ACC112 (cell line): ENCODE results near the gene GNAZ.

ENCODE experiments used
- H2AFZ ChIP-seq: fragments of 200-600 bp; sonication (generic); one replicate; pipeline ENCODE4 v1.6.0; 2017; ENCODE audit warnings: antibody characterized with exemption, low read length; ENCODE audit not compliant: unreplicated experiment
- H3K27ac ChIP-seq: fragments of 200-600 bp; sonication (generic); 2 replicates; pipeline ENCODE4 v1.5.1; 2014; ENCODE audit warnings: low read depth, mild to moderate bottlenecking, antibody characterized with exemption, low read length, moderate library complexity
- H3K27me3 ChIP-seq: fragments of 200-600 bp; sonication (generic); 2 replicates; pipeline ENCODE4 v1.6.1; 2014; ENCODE audit warnings: mild to moderate bottlenecking, antibody characterized with exemption, low read length, moderate library complexity, mixed read lengths; ENCODE audit not compliant: insufficient read depth
- H3K36me3 ChIP-seq: fragments of 200-600 bp; sonication (generic); 2 replicates; pipeline ENCODE4 v1.6.1; 2016; ENCODE audit warnings: mild to moderate bottlenecking, antibody characterized with exemption, low read length, moderate library complexity, mixed read lengths; ENCODE audit not compliant: insufficient read depth
- H3K4me1 ChIP-seq: fragments of 200-600 bp; sonication (generic); one replicate; pipeline ENCODE4 v1.6.1; 2016; ENCODE audit warnings: low read length, mixed read lengths; ENCODE audit not compliant: insufficient read depth, unreplicated experiment, control insufficient read depth
- H3K4me3 ChIP-seq: fragments of 200-600 bp; sonication (generic); 2 replicates; pipeline ENCODE4 v1.5.1; 2014; ENCODE audit warnings: mild to moderate bottlenecking, low read depth, low read length
- H3K79me2 ChIP-seq: fragments of 200-600 bp; sonication (generic); one replicate; pipeline ENCODE4 v1.6.0; 2016; ENCODE audit warnings: low read length; ENCODE audit not compliant: control insufficient read depth, unreplicated experiment, insufficient read depth

Gene GNAZ

DNA sequence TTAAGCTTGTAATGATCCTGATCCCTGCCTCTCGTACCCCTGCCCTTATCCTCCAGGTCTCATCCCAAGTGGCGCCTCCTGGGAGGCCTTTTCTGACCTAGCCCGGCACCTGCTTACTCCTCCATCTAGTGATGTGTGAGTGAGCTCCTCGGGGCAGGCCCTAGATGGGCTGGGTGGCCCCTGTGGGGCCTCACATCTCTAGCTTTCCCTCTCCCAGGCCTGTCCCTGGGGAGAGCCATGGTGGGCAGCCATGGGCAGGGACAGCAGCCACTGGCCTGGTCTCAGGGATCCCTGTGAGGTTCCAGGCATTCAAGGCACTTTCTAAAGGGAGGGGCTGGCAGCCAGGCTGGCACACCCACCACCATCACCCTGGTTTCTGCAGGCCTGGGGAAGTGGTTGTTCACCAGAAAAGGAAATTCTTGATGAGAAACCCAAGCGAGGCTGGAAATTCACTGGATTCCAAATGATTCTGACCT lies 27.9 kb downstream of the GNAZ start:
- H3K4me3 ChIP-seq, result no peak overlapping the region
- H3K4me1 ChIP-seq, result no peaks in the 10 kb centered on the region
- no peak overlapping the region for H2AFZ ChIP-seq
- H3K36me3 ChIP-seq, result no peaks in the 10 kb centered on the region
- no peak overlapping the region for H3K27ac ChIP-seq
- no peaks in the 10 kb centered on the region for H3K79me2 ChIP-seq
- no peaks in the 10 kb centered on the region for H3K27me3 ChIP-seq

DNA sequence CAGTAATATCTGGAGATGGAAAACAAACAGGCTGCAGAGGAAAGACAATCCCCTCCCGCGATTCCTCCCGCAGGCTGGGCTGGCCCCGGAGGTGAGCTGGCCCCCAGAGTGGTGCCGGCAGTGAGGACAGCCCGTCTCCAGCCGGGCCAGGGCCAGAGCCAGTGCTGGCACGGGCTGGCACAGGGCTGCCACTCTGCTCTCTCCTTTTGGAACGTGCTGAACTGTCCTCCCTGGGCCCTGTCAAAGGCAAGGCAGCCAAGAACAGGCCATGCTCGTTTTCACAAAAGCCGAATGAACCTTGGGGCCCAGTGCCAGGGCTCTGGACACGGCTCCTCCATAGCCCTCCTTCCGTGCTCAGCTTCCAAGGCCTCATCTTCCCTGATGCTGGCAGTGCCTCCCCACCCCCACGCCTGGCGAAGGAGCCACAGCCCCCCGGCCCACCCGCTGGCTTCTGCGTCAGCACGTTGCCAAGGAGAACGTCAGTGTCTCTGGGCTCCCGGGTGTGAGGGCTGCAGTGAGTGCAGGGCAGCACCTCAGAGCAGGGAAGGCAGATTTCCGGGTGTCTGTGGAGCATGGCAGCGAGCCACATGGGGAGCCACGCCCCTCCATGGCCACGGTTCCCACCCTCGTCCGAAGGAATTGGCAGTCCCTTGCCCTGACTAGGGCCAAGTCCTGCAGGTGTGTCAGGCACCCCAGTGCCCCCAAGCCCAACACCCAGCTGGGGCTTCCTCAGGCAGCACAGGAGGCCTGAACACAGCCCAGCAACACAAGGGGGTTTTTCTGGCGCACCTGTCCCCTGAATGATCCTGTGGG lies 28.6 kb downstream of the GNAZ start:
- no peak overlapping the region for H2AFZ ChIP-seq
- no peaks in the 10 kb centered on the region for H3K4me1 ChIP-seq
- no peaks in the 10 kb centered on the region for H3K27me3 ChIP-seq
- H3K36me3 ChIP-seq, result no peaks in the 10 kb centered on the region
- no peak overlapping the region for H3K27ac ChIP-seq
- no peaks in the 10 kb centered on the region for H3K79me2 ChIP-seq
- no peak overlapping the region for H3K4me3 ChIP-seq

DNA sequence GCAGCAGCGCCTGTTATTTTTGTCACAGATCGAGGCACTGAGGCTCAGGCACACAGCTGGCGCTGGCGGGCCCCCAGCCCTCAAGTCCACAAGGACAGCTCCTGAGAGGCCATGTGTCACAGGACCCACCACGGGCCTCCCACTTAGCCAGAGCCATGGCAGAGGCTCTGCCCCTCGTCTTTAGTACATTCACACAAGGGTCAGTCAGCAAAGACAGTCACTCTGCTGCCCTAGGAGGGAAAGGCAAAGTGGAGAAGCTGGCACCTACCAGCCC lies 29.1 kb downstream of the GNAZ start:
- Histone ChIP-seq H2AFZ (no peak overlapping the region), H3K4me1 (no peaks in the 10 kb centered on the region), H3K36me3 (no peaks in the 10 kb centered on the region), H3K27me3 (no peaks in the 10 kb centered on the region), H3K4me3 (no peak overlapping the region), H3K79me2 (no peaks in the 10 kb centered on the region), H3K27ac (no peak overlapping the region)

DNA sequence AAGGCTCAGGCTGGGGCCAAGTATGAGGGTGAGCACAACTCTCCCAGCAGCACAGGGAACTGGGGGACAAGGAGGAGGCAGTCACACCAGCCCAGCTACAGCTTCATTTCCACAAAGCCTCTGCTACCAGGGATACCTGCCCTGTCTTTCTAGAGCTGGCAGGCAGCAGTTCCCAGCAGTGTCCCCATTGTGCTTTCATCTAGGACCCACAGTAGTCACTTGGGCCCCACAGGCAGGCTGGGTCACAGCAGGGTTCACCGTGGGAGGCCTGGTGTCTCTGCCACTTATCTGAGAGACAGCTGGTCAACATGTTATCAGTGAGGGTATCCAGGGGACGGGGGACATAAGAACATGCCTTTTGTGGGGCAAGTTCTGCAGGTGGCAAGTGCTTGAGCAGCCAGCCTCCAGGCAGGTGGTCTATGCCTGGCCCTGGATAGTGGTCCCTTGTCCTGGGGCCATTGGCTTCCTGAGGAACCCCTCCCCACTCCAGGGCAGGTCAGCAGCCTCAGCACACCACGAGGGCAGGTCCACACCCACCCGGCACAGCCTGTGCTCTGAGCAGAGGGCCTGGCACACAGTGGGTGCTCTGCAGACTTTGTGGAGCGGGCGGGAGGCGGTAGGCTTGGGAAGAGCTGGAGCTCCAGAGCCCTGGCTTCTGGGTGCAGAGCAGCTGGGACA lies 29.9 kb downstream of the GNAZ start:
- no peaks in the 10 kb centered on the region for H3K36me3 ChIP-seq

DNA sequence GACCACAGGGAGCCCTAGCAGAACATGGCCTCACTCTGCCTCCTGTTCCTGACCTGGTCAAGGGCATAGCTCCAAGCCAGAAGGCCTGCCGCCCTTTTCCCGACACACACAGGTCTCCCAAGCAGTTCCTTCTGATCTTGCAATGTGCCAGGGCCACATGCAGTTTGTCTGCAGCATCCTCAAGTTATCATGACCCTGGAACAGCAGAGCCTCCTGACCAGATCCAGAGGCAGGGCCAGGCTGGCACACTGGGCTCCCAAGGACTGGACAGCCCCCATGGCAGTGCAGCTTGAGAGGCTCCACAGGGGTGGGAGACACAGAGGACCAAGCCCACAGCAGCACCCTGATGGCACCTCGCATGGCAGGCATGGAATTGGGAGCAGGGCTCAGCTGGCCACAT lies 31.2 kb downstream of the GNAZ start:
- Histone ChIP-seq H3K27me3 (no peaks in the 10 kb centered on the region), H3K27ac (no peak overlapping the region), H3K4me3 (no peak overlapping the region)

More for the DNA sequence above, 29.9 kb downstream of the GNAZ start:
- H3K4me1 ChIP-seq, result no peaks in the 10 kb centered on the region
- H3K27ac ChIP-seq, result no peak overlapping the region
- H3K4me3 ChIP-seq, result no peak overlapping the region
- H3K27me3 ChIP-seq, result no peaks in the 10 kb centered on the region
- no peak overlapping the region for H2AFZ ChIP-seq
- H3K79me2 ChIP-seq, result no peaks in the 10 kb centered on the region

DNA sequence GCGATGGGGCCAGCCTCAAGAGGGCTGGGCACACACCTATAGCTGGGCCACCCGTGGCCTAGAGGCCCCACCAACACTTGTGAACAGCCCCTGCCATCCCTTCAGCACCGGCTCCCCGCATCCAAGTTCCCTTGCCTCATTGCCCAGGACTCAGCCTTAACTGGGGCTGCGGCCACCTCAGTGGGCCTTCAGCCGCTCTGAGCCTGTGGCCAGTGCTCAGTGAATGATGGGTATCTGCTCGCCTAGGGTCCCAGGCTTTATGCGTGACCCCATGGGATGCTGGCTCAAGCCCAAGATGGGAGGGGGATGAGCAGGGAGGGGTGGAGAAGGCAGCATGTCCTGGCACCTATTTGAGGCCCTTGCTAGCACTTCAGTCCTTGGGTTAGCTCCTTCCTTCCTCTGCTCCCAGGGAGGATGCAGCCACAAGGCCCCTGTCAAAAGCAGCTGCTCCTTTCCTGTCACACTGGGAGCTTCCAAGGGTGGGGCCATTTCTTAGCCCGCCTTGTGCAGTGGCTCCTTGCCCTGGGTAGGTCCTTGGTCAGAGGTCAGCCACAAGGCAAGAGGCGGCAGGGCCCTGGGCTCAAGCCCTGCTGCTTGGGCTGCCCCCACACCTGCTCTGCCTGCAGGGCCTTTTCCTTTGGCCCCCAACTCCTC lies 31.8 kb downstream of the GNAZ start:
- Histone ChIP-seq H3K36me3 (no peaks in the 10 kb centered on the region), H3K27me3 (no peaks in the 10 kb centered on the region), H3K4me3 (no peak overlapping the region), H3K27ac (no peak overlapping the region), H3K79me2 (no peaks in the 10 kb centered on the region), H2AFZ (no peak overlapping the region), H3K4me1 (no peaks in the 10 kb centered on the region)

More for the DNA sequence above, 31.2 kb downstream of the GNAZ start:
- Histone ChIP-seq H3K79me2 (no peaks in the 10 kb centered on the region), H3K4me1 (no peaks in the 10 kb centered on the region), H2AFZ (no peak overlapping the region), H3K36me3 (no peaks in the 10 kb centered on the region)

DNA sequence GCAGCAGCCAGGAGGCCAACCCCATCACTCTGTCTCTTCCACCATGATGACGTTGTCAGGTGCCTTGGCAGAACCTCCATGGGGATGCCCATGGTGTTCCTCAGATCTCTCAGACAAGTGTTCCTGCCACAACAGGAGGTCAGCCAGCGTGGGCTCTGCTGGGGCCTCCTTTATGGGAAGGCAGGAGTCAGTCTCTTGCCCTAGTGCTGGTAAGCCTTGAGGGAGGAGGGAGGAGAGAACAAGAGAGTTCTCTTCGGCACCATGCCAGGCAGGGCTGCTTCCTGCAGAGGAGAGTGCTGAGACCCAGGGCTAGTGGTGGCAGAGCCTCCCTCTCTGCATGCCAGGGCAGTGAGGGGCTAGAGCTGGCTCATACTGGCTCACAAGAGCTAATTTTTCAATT lies 32.5 kb downstream of the GNAZ start:
- H2AFZ ChIP-seq, result no peak overlapping the region
- H3K36me3 ChIP-seq, result no peaks in the 10 kb centered on the region

DNA sequence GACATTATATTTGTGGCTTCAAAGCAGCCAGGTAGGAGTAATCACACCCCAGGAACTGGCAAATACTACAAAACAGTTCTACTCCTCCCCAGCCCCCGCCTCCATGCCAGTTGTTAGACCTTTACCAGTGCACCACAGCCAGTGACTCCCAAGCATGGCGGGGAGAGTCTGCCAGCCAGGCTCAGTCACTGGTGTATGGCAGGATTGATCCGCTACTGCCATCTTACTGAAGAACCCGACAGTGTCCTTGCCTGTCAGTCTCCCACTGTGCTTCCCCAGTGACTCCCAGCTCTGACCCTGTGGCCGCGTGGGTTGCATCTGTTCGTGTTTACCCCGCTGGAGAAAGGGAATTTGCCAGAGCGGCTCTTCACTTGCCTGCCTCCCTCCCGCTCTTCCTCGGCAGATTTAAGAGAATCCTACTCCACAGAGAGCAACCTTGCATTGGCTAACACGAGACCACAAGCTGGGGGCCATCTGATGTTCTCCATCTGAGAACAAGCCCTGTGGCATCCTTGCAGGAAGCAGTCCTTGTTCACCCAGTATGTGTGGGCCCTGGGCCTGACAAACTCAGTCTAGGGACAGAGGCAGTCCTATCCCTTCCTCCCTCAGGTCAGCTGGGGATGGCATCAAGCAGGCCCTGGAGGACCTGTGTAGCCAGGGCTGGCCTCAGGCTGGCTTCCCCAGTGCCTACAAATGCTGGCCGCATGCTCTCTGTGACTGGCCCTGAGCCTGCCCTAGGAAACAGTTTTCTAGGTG lies 33.1 kb downstream of the GNAZ start:
- Histone ChIP-seq H3K27ac (no peak overlapping the region), H3K36me3 (no peaks in the 10 kb centered on the region), H3K79me2 (no peaks in the 10 kb centered on the region), H3K4me1 (no peaks in the 10 kb centered on the region), H2AFZ (no peak overlapping the region), H3K27me3 (no peaks in the 10 kb centered on the region), H3K4me3 (no peak overlapping the region)

More for the DNA sequence above, 32.5 kb downstream of the GNAZ start:
- Histone ChIP-seq H3K27me3 (no peaks in the 10 kb centered on the region), H3K4me3 (no peak overlapping the region), H3K79me2 (no peaks in the 10 kb centered on the region), H3K27ac (no peak overlapping the region), H3K4me1 (no peaks in the 10 kb centered on the region)

DNA sequence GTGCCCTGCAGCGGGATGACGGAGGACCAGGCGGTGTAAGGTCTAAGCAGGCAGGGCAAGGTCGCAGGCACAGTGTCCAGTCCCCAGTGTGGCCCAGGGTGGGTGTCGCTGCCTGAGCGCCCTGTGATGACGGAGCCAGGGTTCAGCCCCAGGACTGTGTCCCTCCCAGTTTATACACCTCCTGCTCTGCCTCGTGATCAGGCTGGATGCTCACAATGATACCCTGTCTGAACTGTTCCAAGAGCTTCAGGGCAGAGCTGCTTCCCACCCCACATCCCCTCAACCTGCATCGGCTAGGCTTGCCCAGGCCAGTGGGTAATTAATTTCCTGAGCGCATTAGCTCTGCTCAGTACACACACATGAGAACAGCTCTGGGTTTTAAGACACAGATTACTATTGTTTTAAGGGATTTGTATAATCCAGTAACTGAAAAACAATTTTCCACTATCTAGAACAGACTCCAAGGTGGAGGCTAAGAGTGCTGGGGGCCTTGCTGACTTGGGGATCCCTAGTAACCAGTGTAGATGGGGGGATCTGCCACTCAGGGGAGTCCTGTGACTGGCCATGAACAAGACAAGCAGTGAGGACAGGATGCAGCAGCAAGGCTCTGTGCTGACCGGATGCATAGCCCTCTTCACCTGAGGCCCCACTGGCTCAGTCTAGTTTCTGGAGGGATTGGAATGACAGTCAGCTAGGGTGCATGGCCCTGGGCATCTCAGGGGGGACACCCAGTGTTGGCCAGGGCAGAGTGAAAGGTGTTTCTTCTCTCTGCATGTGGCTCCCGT lies 34.1 kb downstream of the GNAZ start:
- Histone ChIP-seq H3K79me2 (no peaks in the 10 kb centered on the region), H3K4me1 (no peaks in the 10 kb centered on the region), H3K27ac (no peak overlapping the region), H3K36me3 (no peaks in the 10 kb centered on the region), H3K27me3 (no peaks in the 10 kb centered on the region), H2AFZ (no peak overlapping the region), H3K4me3 (no peak overlapping the region)

DNA sequence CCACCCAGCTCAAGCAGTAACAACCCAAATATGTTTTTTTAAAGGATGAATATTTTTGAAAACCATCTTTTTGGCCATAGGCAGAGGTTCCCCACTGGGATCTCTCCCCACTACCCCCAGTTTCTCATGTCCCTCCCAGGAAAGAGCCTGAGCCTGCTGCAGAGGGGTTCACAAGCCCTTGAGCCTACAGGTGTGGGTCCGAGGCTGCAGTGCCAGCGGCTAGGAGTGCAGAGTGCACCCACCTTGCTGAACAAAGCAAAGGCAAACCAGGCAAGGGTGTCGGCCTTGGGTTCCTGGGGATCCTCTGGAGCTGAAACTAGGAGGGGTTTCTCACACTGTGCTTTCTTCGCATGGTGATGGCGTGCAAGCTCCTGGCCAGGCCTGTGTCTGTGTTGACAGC lies 35.0 kb downstream of the GNAZ start:
- H3K27me3 ChIP-seq, result no peaks in the 10 kb centered on the region
- H3K4me1 ChIP-seq, result no peaks in the 10 kb centered on the region
- H3K27ac ChIP-seq, result no peak overlapping the region
- H3K36me3 ChIP-seq, result no peaks in the 10 kb centered on the region
- no peaks in the 10 kb centered on the region for H3K79me2 ChIP-seq
- H2AFZ ChIP-seq, result no peak overlapping the region
- H3K4me3 ChIP-seq, result no peak overlapping the region
